ENCODE results near the gene ZNF575. TPM values are rescaled to one million over a fixed set of nuclear protein-coding genes. Genes with fewer than 3 reads are reported as not detected.
"Not testable (repeated sequence)": the region's sequence is repeated elsewhere in the genome, so short reads cannot be mapped to it uniquely, and the experiment has no call there.

ZNF575 gene
- total RNA-seq, 1 donor from 2014 or later: 0.41 TPM

DNA sequence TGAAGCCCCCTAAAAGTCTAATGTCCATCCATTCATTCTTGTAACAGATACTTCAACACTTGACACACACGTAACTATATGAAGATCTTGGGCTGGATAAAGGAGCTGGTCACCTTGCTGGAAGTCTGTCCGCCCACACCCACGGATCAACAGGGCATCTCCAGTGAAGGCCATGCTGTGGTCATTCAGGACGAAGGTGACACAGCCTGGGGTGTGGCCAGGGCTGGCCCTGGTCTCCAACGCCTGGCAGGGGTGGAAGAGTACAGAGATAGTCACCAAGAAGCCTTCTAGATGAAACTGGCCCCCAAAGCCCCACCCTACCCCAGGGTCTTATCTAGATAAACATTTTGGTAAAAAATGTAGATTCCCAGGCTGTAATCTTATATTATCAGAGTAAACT, 21.7 kb upstream of the ZNF575 start:
- DNase-seq: no peak

DNA sequence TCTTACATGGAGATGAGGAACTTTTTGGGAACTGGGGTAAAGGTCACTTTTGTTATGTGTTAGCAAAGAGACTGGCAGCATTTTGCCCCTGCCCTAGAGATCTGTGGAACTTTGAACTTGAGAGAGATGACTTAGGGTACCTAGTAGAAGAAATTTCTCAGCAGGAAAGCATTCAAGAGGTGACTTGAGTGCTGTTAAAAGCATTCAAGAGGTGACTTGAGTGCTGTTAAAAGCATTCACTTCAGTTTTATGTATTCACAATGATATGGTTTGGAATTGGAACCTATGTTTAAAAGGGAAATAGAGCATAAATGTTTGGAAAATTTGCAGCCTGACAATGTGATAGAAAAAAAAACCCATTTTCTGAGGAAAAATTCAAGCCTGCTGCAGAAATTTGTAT, 20.6 kb upstream of the ZNF575 start:
- DNase-seq: not testable (repeated sequence)

DNA sequence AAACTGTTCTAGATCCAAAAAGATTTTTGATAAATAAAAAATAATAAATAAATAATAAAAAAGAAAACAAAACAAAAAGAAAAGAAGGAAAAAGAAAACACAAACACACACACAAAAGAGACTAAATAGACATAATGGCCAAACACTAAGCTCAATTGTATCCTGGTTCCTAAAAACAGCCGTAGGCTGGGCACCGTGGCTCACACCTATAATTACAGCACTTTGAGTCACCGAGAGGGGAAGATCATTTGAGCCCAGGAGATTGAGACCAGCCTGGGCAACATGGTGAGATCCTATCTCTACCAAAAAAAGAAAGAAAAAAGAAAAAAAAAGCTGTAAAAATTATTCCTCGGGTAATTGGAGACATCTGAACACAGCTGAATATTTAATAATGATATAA, 14.9 kb upstream of the ZNF575 start:
- DNase-seq: no peak

DNA sequence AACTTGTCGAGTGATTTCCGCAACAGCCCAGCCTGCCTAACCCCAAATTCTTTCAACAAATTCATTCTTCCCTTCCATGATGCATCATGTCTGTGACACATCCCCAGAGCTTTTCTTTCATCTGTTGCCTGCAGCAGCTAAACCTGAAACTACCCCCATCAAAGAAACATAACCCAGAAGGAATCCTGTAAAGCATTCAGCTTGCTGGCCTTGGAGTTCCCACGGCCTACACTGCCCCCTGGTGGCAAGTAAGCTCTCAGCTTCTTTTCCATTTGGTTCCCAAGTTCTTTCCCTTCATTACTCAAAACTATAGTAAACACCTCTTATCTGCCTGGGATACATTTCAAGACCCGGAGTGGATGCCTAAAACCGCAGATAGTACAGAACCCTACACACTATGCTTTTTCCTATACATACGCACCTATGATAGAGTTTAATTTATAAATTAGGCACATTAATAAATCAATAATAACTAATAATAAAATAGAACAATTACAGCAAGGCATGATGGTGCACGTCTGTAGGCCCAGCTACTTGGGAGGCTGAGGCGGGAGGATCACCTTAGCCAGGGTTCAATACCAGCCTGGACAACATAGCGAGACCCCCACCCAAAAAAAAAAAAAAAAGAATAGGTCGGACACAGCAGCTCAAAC, 13.4 kb upstream of the ZNF575 start:
- DNase-seq: peak; percentile 95

DNA sequence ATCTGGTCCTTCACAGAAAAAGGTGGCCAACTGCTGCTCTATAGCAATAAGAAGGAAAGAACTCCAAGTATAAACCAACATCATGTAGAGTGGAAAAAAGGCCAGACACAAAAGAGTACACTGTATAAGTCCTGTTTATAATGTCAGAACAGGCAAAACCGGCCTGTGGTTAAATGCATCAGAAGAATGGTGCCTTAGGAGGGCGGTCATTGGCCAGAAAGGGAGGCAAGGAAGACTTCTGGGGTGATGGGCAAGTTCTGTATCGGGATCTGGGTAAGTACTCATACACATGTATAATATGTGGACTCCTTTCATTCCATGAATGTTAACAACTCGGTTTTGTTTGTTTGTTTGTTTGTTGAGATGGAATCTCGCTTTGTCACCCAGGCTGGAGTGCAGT, 10.1 kb upstream of the ZNF575 start:
- no peak for DNase-seq

DNA sequence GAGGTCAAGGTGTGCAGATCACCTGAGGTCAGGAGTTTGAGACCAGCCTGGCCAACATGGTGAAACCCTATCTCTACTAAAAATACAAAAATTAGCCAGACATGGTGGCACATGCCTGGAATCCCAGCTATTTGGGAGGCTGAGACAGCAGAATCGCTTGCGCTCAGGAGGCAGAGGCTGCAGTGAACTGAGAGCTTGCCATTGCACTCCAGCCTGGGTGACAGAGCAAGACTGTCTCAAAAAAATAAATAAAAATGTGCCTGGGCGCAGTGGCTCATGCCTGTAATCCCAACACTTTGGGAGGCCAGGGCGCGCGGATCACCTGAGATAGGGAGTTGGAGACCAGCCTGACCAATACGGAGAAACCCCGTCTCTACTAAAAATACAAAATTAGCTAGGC, 9.3 kb upstream of the ZNF575 start:
- DNase-seq: not testable (repeated sequence)

DNA sequence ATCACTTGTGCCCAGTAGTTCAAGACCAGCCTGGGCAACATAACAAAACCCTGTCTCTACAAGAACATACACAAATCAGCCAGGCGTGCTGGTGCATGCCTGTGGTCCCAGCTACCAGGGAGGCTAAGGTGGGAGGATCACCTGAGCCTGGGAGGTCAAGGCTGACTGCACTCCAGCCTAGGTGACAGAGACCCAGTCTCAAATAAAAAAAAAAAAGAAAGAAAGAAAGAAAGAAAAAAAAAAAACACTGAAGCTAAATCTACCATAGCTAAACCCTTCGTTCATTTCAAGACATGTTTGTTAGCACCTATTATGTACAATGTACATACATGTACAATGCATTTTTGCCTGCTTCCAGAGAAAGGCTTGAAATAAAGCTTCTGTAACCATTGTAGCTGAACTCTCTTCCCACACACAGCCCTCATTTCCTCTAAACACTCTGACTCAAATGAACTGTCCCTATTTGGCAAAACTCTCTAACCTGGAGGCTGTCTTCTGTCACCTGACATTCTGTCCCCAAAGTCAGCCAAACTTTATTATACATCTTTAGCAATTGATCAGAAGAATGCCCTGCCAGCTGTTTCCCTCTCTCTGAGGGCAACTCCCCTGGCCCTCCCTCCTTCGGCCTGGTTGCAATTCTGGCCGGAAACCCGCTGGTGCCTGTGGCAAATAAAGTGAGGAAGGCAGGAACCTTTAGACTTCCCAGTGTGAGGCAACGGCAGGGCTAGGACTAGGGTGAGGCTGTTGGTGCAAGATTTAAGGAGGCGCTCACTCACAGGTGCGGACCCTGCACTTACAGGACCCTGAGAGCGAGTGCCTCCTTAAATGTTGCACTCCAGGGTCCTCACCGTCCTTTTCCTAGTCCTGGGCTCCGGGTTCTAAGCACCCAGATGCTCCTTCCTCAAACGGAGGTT, 7.8 kb upstream of the ZNF575 start:
- DNase-seq: peak; percentile 46

DNA sequence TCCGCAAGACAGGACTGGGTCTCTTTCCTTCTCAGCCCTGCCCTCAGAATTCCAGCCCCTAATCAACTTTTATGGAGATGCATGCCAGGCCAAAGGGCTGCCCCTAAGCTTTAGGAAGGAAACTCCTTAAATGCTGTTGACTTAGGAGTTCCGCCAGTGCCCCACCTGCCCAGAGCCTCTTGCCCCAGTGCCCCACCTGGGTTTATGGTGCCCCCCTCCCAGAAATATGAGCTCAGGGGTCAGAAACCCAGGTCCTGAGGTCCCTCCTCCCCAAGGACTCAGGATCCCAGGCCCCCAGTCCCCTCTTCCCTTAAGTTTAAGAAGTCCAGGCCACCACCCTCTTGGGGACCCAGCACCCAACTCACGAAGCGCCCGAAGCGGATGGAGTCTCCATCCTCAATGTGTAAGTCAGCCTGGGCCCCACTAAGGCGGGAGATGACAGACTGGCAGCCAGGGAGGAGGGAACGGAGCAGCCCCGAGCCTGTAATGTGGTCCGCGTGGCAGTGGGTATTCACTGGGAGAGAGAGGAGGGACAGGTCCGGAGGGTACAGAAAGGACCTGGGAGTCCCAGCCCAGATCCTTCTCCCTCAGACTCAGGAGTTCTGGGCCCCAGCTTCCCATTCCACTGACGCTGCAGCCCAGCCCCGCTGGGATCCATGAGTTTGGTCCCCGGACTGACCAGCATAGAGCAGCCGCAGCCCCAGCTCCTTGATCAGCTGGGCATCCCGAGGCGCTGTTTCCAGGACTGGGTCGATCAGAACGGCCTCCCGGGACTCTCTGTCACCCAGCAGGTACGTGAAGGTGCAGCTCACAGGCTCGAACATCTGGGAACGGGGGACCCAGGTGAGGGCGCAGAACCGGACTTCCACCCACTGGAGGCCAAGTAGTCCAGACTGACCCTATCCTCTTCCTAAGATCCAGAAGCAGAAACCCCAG, 6.9 kb upstream of the ZNF575 start:
- DNase-seq: peak; percentile 16

DNA sequence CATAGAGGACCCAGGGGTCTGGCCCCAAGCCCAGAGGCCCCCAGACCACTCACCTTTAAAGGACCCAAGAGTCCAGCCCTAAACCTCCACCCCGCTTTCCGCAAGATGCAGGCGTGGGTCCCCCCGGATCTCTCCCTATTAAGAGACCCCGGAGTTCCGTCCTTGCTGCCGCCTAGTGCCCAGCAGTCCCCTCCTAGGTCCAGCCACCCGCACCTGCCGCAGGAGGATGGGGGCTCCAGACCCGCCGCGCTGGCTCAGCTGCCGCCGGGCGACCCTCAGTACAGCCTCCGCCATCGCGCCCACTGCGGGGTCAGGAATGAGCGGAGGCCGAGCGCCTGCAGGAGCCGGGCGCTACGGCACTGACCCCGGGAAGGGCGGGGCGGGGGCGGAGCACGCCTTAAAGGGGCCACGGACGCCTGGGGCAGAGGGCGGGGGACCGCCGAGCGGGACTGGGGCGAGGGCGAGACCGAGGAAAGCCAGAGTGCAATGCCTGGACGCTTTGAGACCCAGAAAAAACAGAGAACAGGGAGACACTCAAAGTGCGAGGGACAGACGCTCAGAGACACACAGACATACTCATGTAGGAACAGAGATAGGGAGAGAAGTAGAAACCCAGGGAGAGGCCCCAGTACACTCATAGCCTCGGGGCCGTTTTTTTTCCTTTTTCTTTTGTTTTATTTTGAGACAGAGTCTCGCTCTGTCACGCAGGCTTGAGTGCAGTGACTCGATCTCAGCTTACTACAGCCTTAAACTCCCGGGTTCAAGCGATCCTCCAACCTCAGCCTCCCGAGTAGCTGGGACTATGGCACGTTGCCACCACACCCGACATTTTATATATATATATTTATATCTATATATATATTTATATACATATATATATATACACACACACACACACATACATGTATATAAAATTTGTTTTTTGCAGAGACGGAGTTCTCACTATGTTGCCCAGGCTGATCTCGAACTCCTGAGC, 5.8 kb upstream of the ZNF575 start, which contains the start of gene ETHE1:
Gene ETHE1, minus strand, starts transcription at position 318 of the 976 bp plus-strand sequence. Its CDS starts 24 bp downstream, at position 294.
- peak; percentile 83 for DNase-seq

DNA sequence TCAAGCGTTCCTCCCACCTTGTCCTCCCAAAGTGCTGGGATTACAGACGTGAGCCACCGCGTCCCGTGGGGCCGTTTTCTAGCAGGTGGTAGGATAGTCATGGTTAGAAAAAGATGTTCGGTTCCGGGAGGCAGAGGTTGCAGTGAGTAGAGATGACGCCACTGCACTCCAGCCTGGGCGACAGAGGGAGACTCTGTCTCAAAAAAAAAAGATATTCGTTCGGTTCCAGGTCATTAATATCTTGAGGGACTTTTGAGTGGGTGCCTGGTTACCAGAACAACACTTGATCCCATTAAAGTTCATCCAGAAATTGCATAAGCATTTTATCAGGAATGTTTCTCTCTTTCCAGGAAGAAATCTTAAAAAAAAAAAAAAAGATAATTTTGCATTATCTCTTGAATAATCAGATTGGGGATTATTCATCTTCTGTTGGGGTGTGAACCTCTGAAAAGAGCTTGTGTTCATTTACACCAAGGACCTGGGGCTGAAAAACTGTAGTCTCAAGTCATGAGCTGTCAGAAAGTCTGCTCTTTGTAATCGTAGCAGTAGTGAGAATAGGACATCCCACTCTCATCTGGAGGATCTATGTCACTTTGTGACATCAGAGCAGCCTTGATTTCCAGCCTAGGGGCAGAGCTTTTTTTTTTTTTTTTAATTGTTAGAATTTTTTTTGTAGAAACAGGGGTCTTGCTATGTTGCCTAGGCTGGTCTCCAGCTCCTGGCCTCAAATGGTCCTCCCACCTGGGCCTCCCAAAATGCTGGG, 4.9 kb upstream of the ZNF575 start:
- peak; percentile 30 for DNase-seq

DNA sequence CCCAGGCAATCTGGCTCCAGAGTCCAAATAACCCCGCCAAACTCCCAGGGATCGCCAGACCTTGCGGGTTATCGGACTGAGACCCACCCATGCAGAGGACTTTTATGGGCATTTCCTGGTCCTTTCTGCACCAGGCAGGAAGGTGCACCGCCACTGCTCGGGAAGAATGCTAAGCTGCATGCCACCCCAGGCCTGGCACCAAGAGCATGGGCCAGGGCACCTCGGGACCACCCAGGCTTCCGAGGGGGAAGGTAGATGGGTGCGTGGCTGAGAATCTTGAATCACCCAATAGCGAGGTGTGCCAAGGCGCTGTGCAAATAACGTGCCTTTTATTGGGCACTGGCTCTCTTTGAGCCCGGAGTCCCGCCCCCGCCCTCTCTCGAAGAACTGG, 422 bp upstream of the ZNF575 start:
- no peak for DNase-seq

DNA sequence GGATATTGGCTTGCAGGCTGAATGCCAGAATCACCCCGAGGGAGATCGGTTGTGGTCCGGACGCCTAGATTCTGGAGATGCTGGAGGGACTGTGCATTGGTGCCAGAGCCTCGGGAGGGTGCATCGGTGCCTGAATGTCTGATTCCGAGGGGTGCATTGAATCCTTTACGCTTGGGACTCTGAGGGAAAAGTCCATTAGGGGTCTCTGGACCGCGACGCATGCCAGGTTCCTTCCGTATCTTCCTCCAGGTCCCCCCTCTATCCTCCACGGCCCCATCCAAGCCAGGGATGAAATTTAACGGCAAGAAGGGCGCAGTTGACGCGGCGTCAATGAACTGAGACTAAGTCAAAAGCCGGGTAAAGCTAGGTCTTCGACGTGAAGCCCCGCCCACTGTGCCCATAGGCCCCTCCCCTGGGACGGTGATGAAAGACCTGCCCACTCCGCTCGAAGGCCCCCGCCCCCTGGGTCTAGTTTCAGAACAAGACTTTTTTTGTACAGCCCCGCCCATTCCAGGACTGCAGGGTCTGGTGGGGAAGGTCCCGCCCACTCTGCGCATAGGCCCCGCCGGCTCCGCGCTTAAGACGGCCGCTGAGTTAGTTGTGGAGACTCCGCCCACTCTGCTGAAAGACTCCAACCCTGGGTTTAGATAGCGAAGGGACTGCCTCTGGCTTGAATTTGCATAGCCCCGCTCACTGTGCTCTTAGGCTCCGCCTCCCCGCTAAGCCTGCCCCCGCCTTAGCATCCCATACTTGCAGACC, 737 bp downstream of the ZNF575 start:
- peak; percentile 100 for DNase-seq

DNA sequence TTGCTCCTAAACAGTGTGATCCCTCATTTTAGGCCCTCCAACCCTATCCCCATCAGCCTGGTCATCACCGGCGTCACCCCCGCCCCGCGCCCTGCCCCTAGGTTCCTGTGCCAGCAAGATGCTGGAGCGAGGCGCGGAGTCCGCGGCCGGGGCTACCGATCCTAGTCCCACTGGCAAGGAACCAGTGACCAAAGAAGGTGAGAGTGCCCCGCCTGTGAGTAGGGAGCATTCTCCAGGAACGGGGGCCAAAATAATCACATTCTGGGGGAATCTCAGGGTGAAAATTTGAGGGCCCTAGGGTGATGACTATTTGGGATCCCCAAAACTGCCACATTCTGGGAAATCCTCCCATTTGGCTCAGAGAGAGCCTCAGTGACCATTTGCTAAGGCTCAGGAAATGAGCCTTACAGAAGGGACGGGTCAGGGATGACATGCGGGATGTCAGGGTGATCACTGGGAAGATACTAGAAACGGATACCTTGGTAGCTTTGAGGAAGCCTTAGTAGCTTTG, 1.4 kb downstream of the ZNF575 start:
- no peak for DNase-seq

DNA sequence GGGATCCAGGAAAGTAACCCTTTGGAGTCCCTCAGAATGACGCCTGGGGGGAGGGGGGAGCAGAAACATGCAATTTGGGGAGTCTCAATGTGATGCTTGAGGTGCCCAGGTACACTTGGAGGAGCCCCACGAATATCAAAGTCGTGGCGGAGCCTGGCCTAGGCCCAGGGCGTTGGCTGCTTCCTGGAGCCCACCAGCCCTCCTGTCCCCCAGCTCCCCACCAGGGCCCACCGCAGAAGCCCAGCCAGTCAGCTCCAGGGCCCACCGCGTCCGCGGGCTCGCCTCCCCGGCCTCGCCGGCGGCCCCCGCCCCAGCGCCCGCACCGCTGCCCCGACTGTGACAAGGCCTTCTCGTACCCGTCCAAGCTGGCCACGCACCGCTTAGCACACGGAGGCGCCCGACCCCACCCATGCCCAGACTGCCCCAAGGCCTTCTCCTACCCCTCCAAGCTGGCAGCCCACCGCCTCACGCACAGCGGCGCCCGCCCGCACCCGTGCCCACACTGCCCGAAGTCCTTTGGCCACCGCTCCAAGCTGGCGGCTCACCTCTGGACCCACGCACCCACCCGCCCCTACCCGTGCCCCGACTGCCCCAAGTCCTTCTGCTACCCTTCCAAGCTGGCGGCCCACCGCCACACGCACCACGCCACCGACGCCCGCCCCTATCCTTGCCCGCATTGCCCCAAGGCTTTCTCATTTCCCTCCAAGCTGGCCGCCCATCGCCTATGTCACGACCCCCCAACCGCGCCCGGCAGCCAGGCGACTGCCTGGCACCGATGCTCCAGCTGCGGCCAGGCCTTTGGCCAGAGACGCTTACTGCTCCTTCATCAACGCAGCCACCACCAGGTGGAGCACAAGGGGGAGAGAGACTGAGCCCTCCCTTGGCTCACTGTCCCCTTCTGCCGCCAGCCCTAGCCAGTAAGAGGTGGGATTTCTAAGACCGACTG, 2.1 kb downstream of the ZNF575 start:
- DNase-seq: peak; percentile 86

DNA sequence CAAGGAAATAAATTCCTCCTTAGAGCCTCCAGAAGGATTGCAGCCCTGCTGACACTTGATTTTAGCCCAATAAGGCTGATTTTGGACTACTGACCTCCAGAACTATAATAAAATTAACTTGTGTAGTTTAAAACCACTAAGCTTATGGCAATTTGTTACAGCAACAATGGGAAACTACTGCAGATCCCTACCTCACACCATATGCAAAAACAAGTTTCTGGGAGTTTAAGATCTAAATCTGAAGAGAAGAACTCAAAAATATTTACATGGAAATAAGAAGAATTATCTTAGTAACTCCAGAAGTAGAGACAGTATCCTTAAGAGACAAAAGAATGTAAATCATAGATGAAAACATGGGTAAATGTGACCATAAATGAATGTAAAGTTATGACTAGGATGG, 5.9 kb downstream of the ZNF575 start:
- no peak for DNase-seq

DNA sequence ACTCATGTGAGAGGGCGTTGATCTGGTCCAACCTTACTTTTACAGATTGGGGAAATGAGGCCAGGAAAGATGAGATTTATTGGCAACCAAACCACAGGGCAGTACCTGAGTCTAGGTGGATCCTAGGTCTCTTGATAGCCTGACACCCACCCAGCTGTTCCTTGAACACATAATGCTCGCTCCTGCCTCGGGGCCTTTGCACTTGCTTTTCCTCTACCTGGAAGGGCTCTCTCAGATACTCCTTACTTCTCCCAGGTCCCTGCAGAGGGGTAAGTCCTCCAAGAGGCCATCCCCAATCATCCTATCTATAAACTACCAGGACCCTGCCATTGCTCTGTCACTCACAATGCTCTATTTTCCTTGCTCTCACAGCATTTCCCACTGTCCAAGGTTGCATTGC, 7.4 kb downstream of the ZNF575 start:
- no peak for DNase-seq

DNA sequence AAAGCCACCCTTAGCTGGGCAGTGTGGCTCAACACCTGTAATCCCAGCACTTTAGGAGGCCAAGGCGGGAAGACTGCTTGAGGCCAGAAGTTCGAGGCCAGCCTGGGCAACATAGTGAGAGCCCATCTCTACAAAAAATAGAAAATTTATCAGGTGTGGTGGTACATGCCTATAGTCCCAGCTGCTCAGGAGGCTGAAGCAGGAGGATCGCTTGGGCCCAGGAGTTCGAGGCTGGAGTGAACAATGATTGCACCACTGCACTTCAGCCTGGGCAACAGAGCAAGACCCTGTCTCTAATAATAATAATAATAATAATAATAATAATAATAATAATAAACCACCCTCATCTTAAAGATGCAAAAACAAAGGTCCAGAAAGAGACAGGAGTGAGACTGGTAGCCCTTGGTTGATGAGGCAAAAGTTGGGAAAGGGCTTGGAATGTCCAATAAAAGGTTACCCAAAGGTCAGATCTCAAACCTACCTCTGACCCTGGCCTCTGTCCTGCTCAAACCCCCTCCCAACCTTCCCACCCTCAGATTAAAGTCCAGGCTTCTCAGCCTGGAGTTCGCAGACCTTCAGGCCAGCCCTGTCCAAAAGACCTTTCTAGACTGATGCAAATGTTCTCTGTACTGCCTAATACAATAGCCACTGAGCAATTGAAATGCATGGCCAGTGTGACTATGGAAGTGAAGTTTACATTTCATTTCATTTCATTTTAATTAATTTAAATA, 9.1 kb downstream of the ZNF575 start:
- DNase-seq: no peak
